ENCODE data around the gene HK1.

GRCh38 chr10:69382382-69383117, 104.3 kb downstream of the HK1 start:
- TF ChIP-seq CTCF (IDR thresholded peaks at IDR 0.05; ENCODE audit: low read length) (no peak), EZH2 (IDR thresholded peaks at IDR 0.05; ENCODE audit: borderline replicate concordance, low read length) (no peak)
